ENCODE results near the gene SLC22A23. TPM values are rescaled to one million over a fixed set of nuclear protein-coding genes. Genes with fewer than 3 reads are reported as not detected.

SLC22A23 gene
- total and polyA plus RNA-seq, 4 donors: 4.9 to 45.4 (median 19.7) TPM

DNA sequence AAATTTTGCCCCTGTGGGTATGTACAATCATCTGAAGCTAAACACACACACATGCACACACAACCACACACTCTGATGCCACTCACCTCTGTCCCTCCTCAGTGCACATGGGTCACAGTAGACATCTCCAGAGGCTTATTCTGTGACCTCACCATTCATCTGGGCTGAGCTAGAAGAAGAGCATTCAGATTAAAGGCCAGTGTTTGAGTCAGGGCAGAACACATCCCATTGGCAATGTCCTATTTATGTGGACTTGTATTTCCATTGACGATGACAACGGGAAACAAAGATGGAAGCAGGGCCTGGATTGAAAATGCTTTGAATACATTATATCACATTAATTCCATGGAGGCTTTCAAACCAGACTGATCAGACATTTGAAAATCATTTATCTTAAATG, 26.8 kb upstream of the SLC22A23 start:
- Histone ChIP-seq H3K9me3 (ENCODE audit: control insufficient read depth in 4 of 4, low read length in 3 of 4) (peaks cover 0 to 3% (median 0%) of the 10 kb centered on the region in 4 donors), H3K4me3 (ENCODE audit: low read depth in 1 of 3, low read length in 3 of 3) (no peak overlapping the region), H3K27me3 (ENCODE audit: control insufficient read depth in 4 of 4, insufficient read depth in 4 of 4, low read length in 3 of 4) (no peaks in the 10 kb centered on the region), H3K36me3 (ENCODE audit: control insufficient read depth in 4 of 4, insufficient read depth in 3 of 4, low read depth in 1 of 4, low read length in 3 of 4) (no peaks in the 10 kb centered on the region), H3K9ac (ENCODE audit: low read depth in 1 of 2, low read length in 2 of 2) (no peak overlapping the region), H3K27ac (ENCODE audit: low read depth in 1 of 2, low read length in 2 of 2) (no peak overlapping the region), H3K4me1 (ENCODE audit: control insufficient read depth in 4 of 4, insufficient read depth in 4 of 4, low read length in 3 of 4) (no peaks in the 10 kb centered on the region)
- TF ChIP-seq RAD21 (IDR thresholded peaks at IDR 0.05) (no peak), EGR1 (IDR thresholded peaks at IDR 0.05; ENCODE audit: low read depth in 2 of 2) (no peak)
- DNase-seq (ENCODE audit: low spot score): no peak
- WGBS: 98% methylated on average over 2 of the region's 2 CpGs

GRCh38 chr6:3482869-3483268, 26.0 kb upstream of the SLC22A23 start:
- Histone ChIP-seq H3K27ac (ENCODE audit: low read depth in 1 of 2, low read length in 2 of 2) (no peak overlapping the region), H3K4me1 (ENCODE audit: control insufficient read depth in 4 of 4, insufficient read depth in 4 of 4, low read length in 3 of 4) (no peaks in the 10 kb centered on the region), H3K9ac (ENCODE audit: low read depth in 1 of 2, low read length in 2 of 2) (no peak overlapping the region), H3K4me3 (ENCODE audit: low read depth in 1 of 3, low read length in 3 of 3) (no peak overlapping the region), H3K36me3 (ENCODE audit: control insufficient read depth in 4 of 4, insufficient read depth in 3 of 4, low read depth in 1 of 4, low read length in 3 of 4) (no peaks in the 10 kb centered on the region), H3K9me3 (ENCODE audit: control insufficient read depth in 4 of 4, low read length in 3 of 4) (peaks cover 0 to 3% (median 0%) of the 10 kb centered on the region in 4 donors), H3K27me3 (ENCODE audit: control insufficient read depth in 4 of 4, insufficient read depth in 4 of 4, low read length in 3 of 4) (no peaks in the 10 kb centered on the region)
- no peak for DNase-seq (ENCODE audit: low spot score)
- 67% methylated on average over 4 of the region's 4 CpGs for WGBS
- no peak for TF ChIP-seq FOXA1 (IDR thresholded peaks at IDR 0.05)

DNA sequence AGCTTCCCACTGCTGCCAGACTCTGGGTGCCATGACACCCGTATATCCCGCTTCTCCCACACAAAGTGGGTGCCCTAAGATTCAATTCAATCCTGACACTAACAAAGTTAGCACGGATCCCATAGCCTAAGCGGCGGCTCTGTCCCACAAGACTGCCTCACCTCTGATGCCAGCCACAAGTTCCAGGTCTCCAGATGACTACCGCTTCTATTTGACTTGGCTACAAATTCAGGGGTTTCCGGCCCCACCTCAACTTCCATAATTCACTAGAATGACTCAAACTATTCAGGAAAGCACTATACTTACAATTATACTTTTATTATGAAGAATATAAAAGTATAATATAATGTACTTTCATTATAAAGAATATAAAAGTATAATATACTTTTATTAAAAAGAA, 24.8 kb upstream of the SLC22A23 start:
- H3K4me3 ChIP-seq (ENCODE audit: low read depth in 1 of 3, low read length in 3 of 3): no peak overlapping the region
- no peak overlapping the region for H3K27ac ChIP-seq (ENCODE audit: low read depth in 1 of 2, low read length in 2 of 2)
- no peaks in the 10 kb centered on the region for H3K27me3 ChIP-seq (ENCODE audit: control insufficient read depth in 4 of 4, insufficient read depth in 4 of 4, low read length in 3 of 4)
- peaks cover 0 to 3% (median 0%) of the 10 kb centered on the region in 4 donors for H3K9me3 ChIP-seq (ENCODE audit: control insufficient read depth in 4 of 4, low read length in 3 of 4)
- no peak overlapping the region for H3K9ac ChIP-seq (ENCODE audit: low read depth in 1 of 2, low read length in 2 of 2)
- H3K4me1 ChIP-seq (ENCODE audit: control insufficient read depth in 4 of 4, insufficient read depth in 4 of 4, low read length in 3 of 4): no peaks in the 10 kb centered on the region
- no peak for DNase-seq (ENCODE audit: low spot score)
- no peaks in the 10 kb centered on the region for H3K36me3 ChIP-seq (ENCODE audit: control insufficient read depth in 4 of 4, insufficient read depth in 3 of 4, low read depth in 1 of 4, low read length in 3 of 4)
- 91% methylated on average over 7 of the region's 7 CpGs for WGBS
- TF ChIP-seq, protein P1, sequence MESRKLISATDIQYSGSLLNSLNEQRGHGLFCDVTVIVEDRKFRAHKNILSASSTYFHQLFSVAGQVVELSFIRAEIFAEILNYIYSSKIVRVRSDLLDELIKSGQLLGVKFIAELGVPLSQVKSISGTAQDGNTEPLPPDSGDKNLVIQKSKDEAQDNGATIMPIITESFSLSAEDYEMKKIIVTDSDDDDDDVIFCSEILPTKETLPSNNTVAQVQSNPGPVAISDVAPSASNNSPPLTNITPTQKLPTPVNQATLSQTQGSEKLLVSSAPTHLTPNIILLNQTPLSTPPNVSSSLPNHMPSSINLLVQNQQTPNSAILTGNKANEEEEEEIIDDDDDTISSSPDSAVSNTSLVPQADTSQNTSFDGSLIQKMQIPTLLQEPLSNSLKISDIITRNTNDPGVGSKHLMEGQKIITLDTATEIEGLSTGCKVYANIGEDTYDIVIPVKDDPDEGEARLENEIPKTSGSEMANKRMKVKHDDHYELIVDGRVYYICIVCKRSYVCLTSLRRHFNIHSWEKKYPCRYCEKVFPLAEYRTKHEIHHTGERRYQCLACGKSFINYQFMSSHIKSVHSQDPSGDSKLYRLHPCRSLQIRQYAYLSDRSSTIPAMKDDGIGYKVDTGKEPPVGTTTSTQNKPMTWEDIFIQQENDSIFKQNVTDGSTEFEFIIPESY (IDR thresholded peaks at IDR 0.05): no peak
- TF ChIP-seq SP1 (IDR thresholded peaks at IDR 0.05): no peak
- TF ChIP-seq MAX (IDR thresholded peaks at IDR 0.05): no peak
- no peak for TF ChIP-seq CTCF (IDR thresholded peaks at IDR 0.05; ENCODE audit: low read depth, low read length, missing input control)
- TF ChIP-seq RXRA (IDR thresholded peaks at IDR 0.05): no peak
- TF ChIP-seq NR2F2 (IDR thresholded peaks at IDR 0.05): no peak

DNA sequence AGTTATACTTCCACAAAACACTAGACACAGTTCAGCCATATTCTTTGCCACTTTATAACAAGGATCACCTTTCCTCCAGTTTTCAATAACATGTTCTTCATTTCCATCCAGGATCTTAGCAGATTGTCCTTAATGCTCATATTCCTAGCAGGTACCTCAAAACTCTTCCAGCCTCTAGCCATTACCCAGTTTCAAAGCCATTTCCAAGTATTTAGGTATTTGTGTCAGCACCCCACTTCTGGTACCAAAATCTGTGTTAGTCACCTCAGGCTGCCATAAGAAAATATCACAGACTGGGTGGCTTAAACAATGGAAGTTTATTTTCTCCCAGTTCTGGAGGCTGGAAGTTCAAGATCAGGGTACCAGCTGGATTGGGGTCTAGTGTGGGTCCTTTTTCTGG, 23.2 kb upstream of the SLC22A23 start:
- Histone ChIP-seq H3K27me3 (ENCODE audit: control insufficient read depth in 4 of 4, insufficient read depth in 4 of 4, low read length in 3 of 4) (no peaks in the 10 kb centered on the region), H3K27ac (ENCODE audit: low read depth in 1 of 2, low read length in 2 of 2) (no peak overlapping the region), H3K4me1 (ENCODE audit: control insufficient read depth in 4 of 4, insufficient read depth in 4 of 4, low read length in 3 of 4) (no peaks in the 10 kb centered on the region), H3K9me3 (ENCODE audit: control insufficient read depth in 4 of 4, low read length in 3 of 4) (peaks cover 0 to 3% (median 0%) of the 10 kb centered on the region in 4 donors), H3K9ac (ENCODE audit: low read depth in 1 of 2, low read length in 2 of 2) (no peak overlapping the region), H3K4me3 (ENCODE audit: low read depth in 1 of 3, low read length in 3 of 3) (no peak overlapping the region), H3K36me3 (ENCODE audit: control insufficient read depth in 4 of 4, insufficient read depth in 3 of 4, low read depth in 1 of 4, low read length in 3 of 4) (no peaks in the 10 kb centered on the region)
- no peak for TF ChIP-seq EGR1 (IDR thresholded peaks at IDR 0.05; ENCODE audit: low read depth in 2 of 2)
- TF ChIP-seq FOXA1 (IDR thresholded peaks at IDR 0.05): no peak
- TF ChIP-seq, protein P1 (IDR thresholded peaks at IDR 0.05): no peak
- no peak for TF ChIP-seq RAD21 (IDR thresholded peaks at IDR 0.05)
- TF ChIP-seq JUND (IDR thresholded peaks at IDR 0.05): no peak
- no peak for TF ChIP-seq HNF4A (conservative IDR thresholded peaks at IDR 0.05)
- no peak for TF ChIP-seq CTCF (IDR thresholded peaks at IDR 0.05; ENCODE audit: low read depth, low read length, missing input control)
- DNase-seq (ENCODE audit: low spot score): no peak
